CD4-positive, alpha-beta T cell treated with Interleukin-4 for 1 hour (primary cell): Measurements from ENCODE around the gene CLHC1.
"Not testable (repeated sequence)": the region's sequence is repeated elsewhere in the genome, so short reads cannot be mapped to it uniquely, and the experiment has no call there.

Experiments used
- DNase-seq, 2 donors: peaks; one replicate each; pipeline ENCODE4 v3.0.0-alpha.2; 2020 to 2022

CLHC1 gene

DNA sequence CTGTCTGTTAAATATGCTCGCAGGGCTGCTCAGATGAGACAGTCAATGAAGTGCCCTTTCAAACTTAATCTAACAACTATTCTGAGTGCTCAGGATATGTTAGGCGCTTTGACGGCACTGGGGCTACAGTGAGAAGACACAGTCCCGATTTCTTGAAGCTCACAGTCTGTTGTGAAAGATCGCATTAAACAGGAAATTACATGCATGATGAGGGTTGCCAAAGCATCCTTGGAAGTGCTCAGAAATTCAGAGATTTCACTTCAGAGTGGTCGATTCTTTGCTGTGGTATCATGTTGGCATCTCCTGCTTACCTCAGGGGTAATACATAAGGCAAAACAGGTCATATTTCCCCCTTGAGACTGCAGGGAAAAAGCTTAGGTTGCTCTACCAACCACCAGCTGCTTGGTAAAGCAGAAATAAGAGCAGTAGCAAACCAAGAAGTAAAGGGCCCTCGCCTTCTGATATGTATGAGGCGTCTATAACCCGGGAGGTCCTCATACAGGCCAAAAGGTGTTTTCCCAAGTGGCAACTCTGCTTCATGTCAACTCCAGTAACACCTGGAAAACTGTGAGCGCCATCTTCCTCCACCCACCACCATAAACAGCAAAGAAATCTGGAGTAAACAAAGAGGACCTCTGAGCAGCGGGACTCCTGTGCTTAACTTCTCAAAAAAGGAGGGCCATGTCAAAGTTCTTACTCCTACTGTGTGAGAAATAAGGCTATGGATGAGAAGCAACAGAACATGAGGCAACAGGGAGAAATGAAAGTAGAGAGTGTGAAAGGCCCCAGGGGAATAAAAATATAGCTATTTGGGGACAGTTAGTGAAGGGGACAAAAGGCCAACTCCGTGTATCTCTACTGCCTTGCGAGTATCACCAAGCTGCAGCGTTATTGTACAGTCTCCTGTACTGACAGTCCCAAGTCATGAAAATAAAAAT lies 79.3 kb downstream of the CLHC1 start:
- DNase-seq: no peak

- no peak for DNase-seq
These were observed 80.2 kb downstream of the CLHC1 start for GRCh38 chr2:55151733-55152433.

GRCh38 chr2:55150834-55151233 lies 81.3 kb downstream of the CLHC1 start:
- peak; percentile 20 to 64 for DNase-seq

- DNase-seq: no peak
These were observed 83.8 kb downstream of the CLHC1 start for GRCh38 chr2:55148269-55148668.

- no peak for DNase-seq
These were observed 84.6 kb downstream of the CLHC1 start for GRCh38 chr2:55147531-55147930.

GRCh38 chr2:55147041-55147440 lies 85.1 kb downstream of the CLHC1 start:
- DNase-seq: no peak

DNA sequence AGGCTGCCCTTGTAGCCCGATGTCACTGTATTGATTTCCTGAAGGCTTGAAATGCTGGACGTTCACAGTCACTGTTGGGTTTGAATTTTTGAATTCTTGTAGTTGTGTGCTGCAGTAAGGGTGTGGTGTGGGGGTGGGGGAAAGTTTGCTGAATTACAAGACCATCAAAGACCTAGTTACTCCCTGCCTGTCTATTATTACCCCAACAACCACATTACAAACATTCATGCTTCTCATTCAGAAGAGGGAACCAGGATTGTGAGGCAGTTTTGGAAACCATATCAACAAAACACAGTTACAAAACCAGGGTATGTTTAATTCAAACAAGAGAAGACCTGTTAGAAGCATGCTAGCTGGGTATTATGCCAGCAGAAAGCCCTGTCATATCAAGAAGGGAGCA lies 85.8 kb downstream of the CLHC1 start:
- DNase-seq: no peak

- no peak for DNase-seq
These were observed 86.9 kb downstream of the CLHC1 start for GRCh38 chr2:55144922-55145820.

DNA sequence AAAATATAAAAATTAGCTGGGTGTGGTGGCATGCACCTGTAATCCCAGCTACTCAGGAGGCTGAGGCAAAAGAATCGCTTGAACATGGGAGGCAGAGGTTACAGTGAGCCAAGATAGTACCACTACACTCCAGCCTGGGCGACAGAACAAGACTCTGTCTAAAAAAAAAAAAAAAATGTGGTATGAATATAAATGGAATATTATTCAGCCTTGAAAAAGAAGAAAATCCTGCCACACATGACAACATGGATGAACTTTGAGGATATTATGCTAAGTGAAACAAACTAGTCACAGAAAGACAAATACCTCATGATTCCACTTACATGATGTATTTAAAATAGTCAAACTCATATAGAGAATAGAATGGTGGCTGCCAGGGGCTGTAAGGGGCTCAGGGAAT lies 88.4 kb downstream of the CLHC1 start:
- DNase-seq: not testable (repeated sequence)

- DNase-seq: no peak
These were observed 89.6 kb downstream of the CLHC1 start for GRCh38 chr2:55142518-55142917.

DNA sequence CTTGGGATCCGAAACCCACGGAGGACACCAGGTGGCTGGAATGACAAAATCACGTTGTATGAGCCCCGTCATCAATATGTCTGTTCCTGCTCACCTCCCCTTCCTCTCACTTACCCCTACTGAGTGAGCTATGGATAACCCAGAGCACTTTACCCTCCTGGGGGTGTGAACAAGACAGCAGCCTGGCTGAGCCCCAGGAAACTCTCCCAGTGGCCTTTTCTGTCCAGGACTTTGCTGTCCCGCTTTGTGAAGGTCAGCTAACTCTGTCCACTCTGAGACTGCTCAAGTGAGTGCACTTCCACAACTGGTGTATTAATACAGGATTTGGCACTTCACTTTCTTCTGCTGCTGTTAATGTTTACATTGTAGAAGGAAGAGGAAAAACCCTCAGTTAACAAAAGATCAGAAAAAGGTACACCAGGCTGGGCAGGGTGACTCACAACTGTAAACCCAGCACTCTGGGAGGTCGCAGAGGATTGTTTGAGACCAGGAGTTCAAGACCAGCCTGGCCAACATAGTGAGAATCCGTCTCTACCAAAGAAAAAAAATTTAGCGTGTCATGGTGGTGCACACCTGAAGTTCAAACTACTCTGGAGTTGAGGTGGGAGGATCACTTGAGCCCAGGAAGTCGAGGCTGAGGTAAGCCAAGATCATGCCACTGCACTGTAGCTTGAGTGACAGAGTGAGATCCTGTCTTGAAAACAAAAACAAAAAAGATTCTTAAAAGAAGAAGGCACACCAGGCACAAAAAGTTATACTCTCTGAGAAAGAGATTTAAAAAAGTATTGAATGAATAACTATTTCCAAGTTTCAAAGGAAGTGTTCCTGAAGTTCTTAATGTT lies 90.3 kb downstream of the CLHC1 start:
- DNase-seq: no peak

- DNase-seq: no peak
These were observed 91.5 kb downstream of the CLHC1 start for GRCh38 chr2:55140316-55141219.

- DNase-seq: no peak
These were observed 92.8 kb downstream of the CLHC1 start for GRCh38 chr2:55139305-55139704.

DNA sequence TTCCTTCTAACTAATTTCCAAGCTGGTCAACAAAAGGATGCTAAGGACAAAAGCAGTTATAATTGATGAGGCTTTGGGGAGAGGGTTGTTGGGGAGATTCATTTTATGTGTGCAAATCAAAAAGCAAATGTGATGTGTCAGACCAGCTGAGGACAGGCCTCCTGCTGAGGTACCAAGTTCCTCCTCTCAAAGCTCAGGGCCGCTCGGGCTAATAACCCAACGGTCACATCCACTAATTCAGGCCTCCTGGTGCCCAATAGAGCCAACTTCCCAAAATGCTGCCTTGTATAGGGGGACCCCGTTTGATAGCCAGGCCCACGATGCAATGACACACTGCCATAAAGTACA lies 93.2 kb downstream of the CLHC1 start:
- no peak for DNase-seq

DNA sequence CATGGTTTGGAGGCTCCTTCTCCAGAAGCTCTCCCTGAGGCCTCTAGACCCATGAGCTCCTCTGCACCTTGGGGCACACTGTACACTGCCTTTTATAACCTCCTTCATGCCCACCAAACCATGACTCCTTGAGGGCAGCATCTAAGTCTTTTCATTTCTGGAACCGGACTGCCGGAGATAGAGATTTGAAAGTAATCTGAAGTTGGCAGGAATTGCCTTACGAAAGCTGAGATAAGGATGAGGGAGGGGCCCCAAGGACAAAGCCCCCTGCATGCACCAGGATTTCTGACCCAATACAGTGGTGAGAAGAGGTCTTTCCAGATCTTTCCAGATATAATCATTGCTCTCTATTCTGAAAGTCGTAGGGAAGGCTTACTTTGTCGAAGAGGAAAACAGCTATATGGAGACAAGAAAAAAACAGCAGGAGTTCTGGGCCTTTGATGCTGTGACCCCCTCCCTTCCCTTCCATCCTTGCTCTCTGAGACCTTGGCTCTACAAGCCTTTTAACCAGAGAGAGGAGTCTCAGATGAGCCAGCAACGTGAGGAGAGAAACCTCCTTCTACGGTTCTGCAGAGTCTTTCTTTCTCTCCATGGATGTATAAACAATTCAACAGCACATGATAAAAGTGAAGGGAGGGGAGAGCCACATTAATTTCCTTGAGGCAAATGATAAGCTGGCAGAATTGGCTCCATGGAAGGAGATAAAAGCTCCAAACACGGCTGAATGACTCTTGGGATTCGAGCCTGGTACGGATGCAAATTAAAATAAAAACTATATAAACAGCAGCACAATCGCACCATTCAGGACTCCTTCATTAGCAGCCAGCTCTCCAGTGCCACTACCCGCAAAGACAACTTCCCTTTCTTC lies 93.8 kb downstream of the CLHC1 start:
- no peak for DNase-seq

DNA sequence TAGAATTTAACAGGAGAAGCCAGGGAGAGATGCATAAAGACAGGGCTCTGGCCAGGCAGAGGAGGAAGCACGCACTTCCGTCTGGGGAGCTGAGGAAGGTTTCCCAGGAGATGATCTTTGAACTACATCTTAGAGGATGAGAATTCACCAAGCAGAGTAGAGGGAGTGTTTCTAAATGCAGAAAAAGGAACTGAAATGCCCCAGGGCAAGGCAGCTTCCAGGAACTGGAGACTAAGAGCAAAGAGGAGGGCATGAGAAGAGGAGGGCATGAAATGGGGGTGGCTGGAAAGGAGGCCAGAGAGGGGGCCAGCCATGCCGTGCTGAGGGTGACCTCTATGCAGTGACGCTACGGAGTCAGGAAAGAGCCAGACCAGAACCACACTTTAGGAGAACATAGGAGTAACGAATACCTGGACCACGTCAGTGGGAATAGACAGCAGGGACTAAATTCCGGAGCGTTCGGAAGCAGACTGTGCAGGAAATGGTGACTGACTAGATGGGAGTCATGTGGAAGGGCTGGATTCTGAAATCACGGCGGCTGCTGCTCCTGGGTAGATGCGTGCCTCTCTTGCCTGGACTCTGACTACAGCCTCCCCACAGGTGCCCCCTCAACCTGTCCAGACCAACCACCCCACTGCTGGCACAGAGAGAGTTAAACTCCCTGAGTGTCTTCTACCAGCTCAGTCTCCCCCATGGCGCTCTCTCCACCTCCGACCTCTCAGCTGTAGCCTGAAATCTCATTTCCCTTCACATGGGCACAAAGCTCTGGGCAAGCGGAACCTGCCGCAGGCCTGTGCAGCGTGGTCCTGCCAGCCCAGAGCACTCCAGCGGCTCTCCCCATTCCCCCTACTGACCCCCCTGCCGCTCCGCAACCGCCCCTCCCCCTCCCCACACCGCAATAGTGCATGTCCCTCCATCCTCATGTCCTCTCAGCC lies 94.8 kb downstream of the CLHC1 start:
- peak in 1 of 2 donors; percentile 34 for DNase-seq

- DNase-seq: no peak
These were observed 96.0 kb downstream of the CLHC1 start for GRCh38 chr2:55136138-55136541.

DNA sequence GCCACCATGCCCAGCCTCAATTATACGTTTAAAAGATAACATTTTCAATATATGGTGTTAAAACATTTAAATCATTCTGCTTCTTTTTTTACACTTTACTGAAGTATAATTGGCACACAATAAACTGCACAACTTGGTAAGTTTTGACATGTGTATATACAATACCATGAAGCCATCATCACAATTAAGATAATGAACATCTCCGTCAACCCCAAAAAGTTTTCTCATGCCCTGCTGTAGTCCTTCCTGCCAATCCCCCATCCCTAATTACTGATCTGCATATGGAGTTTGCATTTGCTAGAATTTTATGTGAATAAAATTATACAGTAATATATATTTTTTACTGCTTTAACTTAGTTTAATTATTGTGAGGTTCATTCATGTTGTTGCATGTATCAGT lies 96.6 kb downstream of the CLHC1 start:
- no peak for DNase-seq

GRCh38 chr2:55134316-55134706 lies 97.8 kb downstream of the CLHC1 start:
- DNase-seq: peak in 1 of 2 donors; percentile 14
